GM23338 (cell line): Measurements from ENCODE around the gene RBM8A. TPM values are rescaled to one million over a fixed set of nuclear protein-coding genes. Genes with fewer than 3 reads are reported as not detected.

ENCODE experiments used
- ATAC-seq: fragments of 200-7000 bp; cut with Tn5 transposase; 3 replicates; pipeline ENCODE4 v1.9.1; 2020
- DNase-seq: peaks from one replicate; pipeline ENCODE4 v3.0.0-alpha.2; 2015; ENCODE audit warnings: low spot score
- H2AFZ ChIP-seq: fragments of 200-600 bp; sonication (generic); 2 replicates; pipeline ENCODE4 v1.8.0; 2016; ENCODE audit warnings: antibody characterized with exemption, mild to moderate bottlenecking, moderate library complexity
- H3F3A ChIP-seq: fragments of 200-600 bp; sonication (generic); replicated peaks from 2 replicates; pipeline ENCODE4 v1.8.0; 2017; ENCODE audit warnings: antibody characterized with exemption, mixed run types, low read depth
- H3K27ac ChIP-seq: fragments of 200-600 bp; sonication (generic); 2 replicates; pipeline ENCODE4 v1.6.1; 2016; ENCODE audit warnings: low read depth
- H3K27me3 ChIP-seq: fragments of 200-600 bp; sonication (generic); 2 replicates; pipeline ENCODE4 v1.8.0; 2016; ENCODE audit warnings: mild to moderate bottlenecking, mixed run types, moderate library complexity; ENCODE audit not compliant: insufficient read depth
- H3K36me3 ChIP-seq: fragments of 200-600 bp; sonication (generic); 2 replicates; pipeline ENCODE4 v1.8.0; 2016; ENCODE audit warnings: mild to moderate bottlenecking; ENCODE audit not compliant: insufficient read depth
- H3K4me1 ChIP-seq: fragments of 200-600 bp; sonication (generic); 2 replicates; pipeline ENCODE4 v1.8.0; 2016; ENCODE audit warnings: mild to moderate bottlenecking, moderate library complexity; ENCODE audit not compliant: insufficient read depth
- H3K4me2 ChIP-seq: fragments of 200-600 bp; sonication (generic); 2 replicates; pipeline ENCODE4 v1.7.1; 2017; ENCODE audit warnings: mixed run types
- H3K4me3 ChIP-seq: fragments of 200-600 bp; sonication (generic); 2 replicates; pipeline ENCODE4 v1.6.1; 2016; ENCODE audit warnings: mixed run types
- H3K79me2 ChIP-seq: fragments of 200-600 bp; sonication (generic); replicated peaks from 2 replicates; pipeline ENCODE4 v1.8.0; 2017; ENCODE audit warnings: mild to moderate bottlenecking; ENCODE audit not compliant: insufficient read depth
- H3K9me2 ChIP-seq: fragments of 200-600 bp; sonication (generic); 2 replicates; pipeline ENCODE4 v1.8.0; 2017; ENCODE audit not compliant: insufficient read depth
- H4K20me1 ChIP-seq: fragments of 200-600 bp; sonication (generic); replicated peaks from 2 replicates; pipeline ENCODE4 v1.8.0; 2017; ENCODE audit warnings: mild to moderate bottlenecking; ENCODE audit not compliant: insufficient read depth
- H3K27ac Mint-ChIP-seq: 2 replicates; pipeline ENCODE4 v1.8.0; 2020; ENCODE audit warnings: inconsistent platforms, mild to moderate bottlenecking, moderate library complexity, mixed read lengths
- H3K27me3 Mint-ChIP-seq: 3 replicates; pipeline ENCODE4 v1.8.0; 2022; ENCODE audit warnings: low read depth, mild to moderate bottlenecking, moderate library complexity, mixed read lengths, inconsistent platforms; ENCODE audit not compliant: insufficient read depth, poor library complexity
- H3K36me3 Mint-ChIP-seq: 3 replicates; pipeline ENCODE4 v1.8.0; 2021; ENCODE audit warnings: low read depth, mild to moderate bottlenecking, inconsistent platforms, moderate library complexity, mixed read lengths
- H3K4me1 Mint-ChIP-seq: 3 replicates; pipeline ENCODE4 v1.8.0; 2020; ENCODE audit warnings: mild to moderate bottlenecking, inconsistent platforms, mixed read lengths
- H3K4me3 Mint-ChIP-seq: 3 replicates; pipeline ENCODE4 v1.8.0; 2021; ENCODE audit warnings: moderate library complexity, mild to moderate bottlenecking, inconsistent platforms, mixed read lengths
- H3K9me3 Mint-ChIP-seq: 3 replicates; pipeline ENCODE4 v1.8.0; 2020; ENCODE audit warnings: moderate library complexity, mild to moderate bottlenecking, inconsistent platforms, mixed read lengths
- CREB1 ChIP-seq: fragments of 250-450 bp; sonication (Bioruptor Pico); IDR thresholded peaks from 2 replicates; pipeline ENCODE4 v1.5.0; 2020; ENCODE audit warnings: low read depth, mild to moderate bottlenecking, moderate library complexity
- EZH2 ChIP-seq: fragments of 200-600 bp; sonication (generic); IDR thresholded peaks from one replicate; pipeline ENCODE4 v1.8.0; 2017; ENCODE audit warnings: antibody characterized with exemption, mild to moderate bottlenecking, low read depth; ENCODE audit not compliant: unreplicated experiment
- EZH2phosphoT487 ChIP-seq: fragments of 200-600 bp; sonication (generic); IDR thresholded peaks from one replicate; pipeline ENCODE4 v1.8.1; 2018; ENCODE audit warnings: antibody characterized with exemption; ENCODE audit not compliant: unreplicated experiment
- JUNB ChIP-seq: IDR thresholded peaks from one replicate; pipeline ENCODE4 v1.6.1; 2016; ENCODE audit warnings: antibody characterized with exemption; ENCODE audit not compliant: unreplicated experiment
- NANOG ChIP-seq: IDR thresholded peaks from 2 replicates; pipeline ENCODE4 v1.6.1; 2016; ENCODE audit warnings: antibody characterized with exemption, borderline replicate concordance
- POLR2AphosphoS5 ChIP-seq: IDR thresholded peaks from 2 replicates; pipeline ENCODE4 v1.6.1; 2016; ENCODE audit warnings: antibody characterized with exemption, low read depth
- STAT1 ChIP-seq: IDR thresholded peaks from one replicate; pipeline ENCODE4 v1.6.1; 2016; ENCODE audit warnings: antibody characterized with exemption; ENCODE audit not compliant: unreplicated experiment
- ZNF114 ChIP-seq: fragments of 250-450 bp; sonication (Bioruptor Pico); IDR thresholded peaks from 2 replicates; pipeline ENCODE4 v1.5.0; 2020; ENCODE audit warnings: mild to moderate bottlenecking, moderate library complexity
- ZNF331 ChIP-seq: fragments of 250-450 bp; sonication (Bioruptor Pico); IDR thresholded peaks from 2 replicates; pipeline ENCODE4 v1.5.0; 2020; ENCODE audit warnings: low read depth, mild to moderate bottlenecking, moderate library complexity
- polyA plus RNA-seq: library from polyadenylated mRNA; unstranded; fragments of >200 nt; fragmentation: Nextera tagmentation; extraction: Ambion mirVana; gene quantifications from 2 replicates; pipeline ENCODE4 v1.2.1, GENCODE V29; 2016
- total RNA-seq: library from RNA; depleted of rRNA; stranded (reverse); fragments of >200 nt; shearing (Covaris generic); gene quantifications from 2 replicates; pipeline ENCODE4 v1.2.3, GENCODE V29; 2014
- TF ChIP-seq, protein P1 (sequence below): fragments of 250-450 bp; sonication (Bioruptor Pico); IDR thresholded peaks from 2 replicates; pipeline ENCODE4 v1.5.0; 2020; ENCODE audit warnings: mild to moderate bottlenecking, moderate library complexity
- TF ChIP-seq, protein P2 (sequence below): IDR thresholded peaks from 2 replicates; pipeline ENCODE4 v1.6.1; 2016; ENCODE audit warnings: antibody characterized with exemption
- TF ChIP-seq, protein P3 (sequence below): IDR thresholded peaks from one replicate; pipeline ENCODE4 v1.6.1; 2018; ENCODE audit warnings: antibody characterized with exemption; ENCODE audit not compliant: unreplicated experiment
- TF ChIP-seq, protein P4 (sequence below), 2 experiments: fragments of 200-600 bp in 1 of 2; sonication (generic) in 1 of 2; conservative IDR thresholded peaks; 2 replicates each; pipeline versions ENCODE4 v1.5.1 to v1.6.1; 2016 to 2017; ENCODE audit warnings: antibody characterized with exemption in 2 of 2, low read depth in 2 of 2, mild to moderate bottlenecking in 2 of 2, moderate library complexity in 1 of 2

RBM8A gene
- total and polyA plus RNA-seq, 2 experiments from 2014 or later, result 170 to 312 TPM

DNA sequence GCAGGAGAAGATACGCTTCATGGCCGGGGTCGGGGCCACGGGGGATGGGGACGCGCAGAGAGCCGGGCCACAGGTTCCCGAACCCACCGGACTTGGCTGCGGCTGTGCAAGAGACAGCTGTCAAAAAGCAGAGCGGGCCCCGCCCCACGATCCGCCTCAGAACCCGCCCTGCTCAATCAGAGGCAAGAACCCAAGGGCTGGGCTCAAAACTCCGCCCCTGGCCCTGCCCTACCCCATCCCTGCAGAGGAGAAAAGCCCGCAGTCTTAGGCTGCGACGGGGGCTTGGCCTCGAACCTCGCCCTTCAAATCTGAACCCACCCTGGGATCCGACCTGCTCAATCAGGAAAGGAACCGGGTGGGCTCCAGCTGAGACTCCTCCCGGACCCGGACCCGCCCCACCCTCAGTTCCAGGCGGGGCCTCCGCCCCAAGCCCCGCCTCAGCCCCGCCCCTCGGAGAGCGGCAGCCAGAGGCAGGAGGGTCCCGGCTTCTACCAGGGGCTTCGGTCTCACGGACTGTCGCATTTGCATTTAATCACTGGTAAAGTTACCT lies 41.5 kb downstream of the RBM8A start, which contains the start of gene ANKRD35:
ANKRD35 (minus strand) TSS at position 129 of the 550 bp plus-strand sequence; CDS start at position 21, 108 bp downstream.
- no peaks in the 10 kb centered on the region for H3K9me2 ChIP-seq
- H3K27ac Mint-ChIP-seq, result no peak within 1 kb of the TSS
- H3K27ac ChIP-seq, result no peak within 1 kb of the TSS
- ATAC-seq (peak; percentile 97), DNase-seq (peak; percentile 93)
- peaks cover 19% of the 10 kb centered on the region; the same call in 2 of the 3 replicates for H3K4me1 Mint-ChIP-seq
- peak within 1 kb of the TSS; percentile 85 for H3K4me3 ChIP-seq
- no peaks in the 10 kb centered on the region for H3F3A ChIP-seq
- no peaks in the 10 kb centered on the region for H3K36me3 Mint-ChIP-seq
- H3K9me3 Mint-ChIP-seq, result no peaks in the 10 kb centered on the region
- H3K36me3 ChIP-seq, result no peaks in the 10 kb centered on the region
- peak within 1 kb of the TSS; percentile 84 for H3K4me3 Mint-ChIP-seq
- no peaks in the 10 kb centered on the region for H4K20me1 ChIP-seq
- H3K4me2 ChIP-seq, result peak within 1 kb of the TSS; percentile 91
- peak within 1 kb of the TSS; percentile 98 for H2AFZ ChIP-seq
- no peaks in the 10 kb centered on the region for H3K79me2 ChIP-seq
- TF ChIP-seq EZH2phosphoT487 (no peak), STAT1 (no peak), POLR2AphosphoS5 (no peak), EZH2 (no peak), CREB1 (no peak), ZNF114 (no peak), JUNB (no peak), ZNF331 (CRISPR knock-in tag) (no peak), NANOG (no peak)
- TF ChIP-seq, protein P1, sequence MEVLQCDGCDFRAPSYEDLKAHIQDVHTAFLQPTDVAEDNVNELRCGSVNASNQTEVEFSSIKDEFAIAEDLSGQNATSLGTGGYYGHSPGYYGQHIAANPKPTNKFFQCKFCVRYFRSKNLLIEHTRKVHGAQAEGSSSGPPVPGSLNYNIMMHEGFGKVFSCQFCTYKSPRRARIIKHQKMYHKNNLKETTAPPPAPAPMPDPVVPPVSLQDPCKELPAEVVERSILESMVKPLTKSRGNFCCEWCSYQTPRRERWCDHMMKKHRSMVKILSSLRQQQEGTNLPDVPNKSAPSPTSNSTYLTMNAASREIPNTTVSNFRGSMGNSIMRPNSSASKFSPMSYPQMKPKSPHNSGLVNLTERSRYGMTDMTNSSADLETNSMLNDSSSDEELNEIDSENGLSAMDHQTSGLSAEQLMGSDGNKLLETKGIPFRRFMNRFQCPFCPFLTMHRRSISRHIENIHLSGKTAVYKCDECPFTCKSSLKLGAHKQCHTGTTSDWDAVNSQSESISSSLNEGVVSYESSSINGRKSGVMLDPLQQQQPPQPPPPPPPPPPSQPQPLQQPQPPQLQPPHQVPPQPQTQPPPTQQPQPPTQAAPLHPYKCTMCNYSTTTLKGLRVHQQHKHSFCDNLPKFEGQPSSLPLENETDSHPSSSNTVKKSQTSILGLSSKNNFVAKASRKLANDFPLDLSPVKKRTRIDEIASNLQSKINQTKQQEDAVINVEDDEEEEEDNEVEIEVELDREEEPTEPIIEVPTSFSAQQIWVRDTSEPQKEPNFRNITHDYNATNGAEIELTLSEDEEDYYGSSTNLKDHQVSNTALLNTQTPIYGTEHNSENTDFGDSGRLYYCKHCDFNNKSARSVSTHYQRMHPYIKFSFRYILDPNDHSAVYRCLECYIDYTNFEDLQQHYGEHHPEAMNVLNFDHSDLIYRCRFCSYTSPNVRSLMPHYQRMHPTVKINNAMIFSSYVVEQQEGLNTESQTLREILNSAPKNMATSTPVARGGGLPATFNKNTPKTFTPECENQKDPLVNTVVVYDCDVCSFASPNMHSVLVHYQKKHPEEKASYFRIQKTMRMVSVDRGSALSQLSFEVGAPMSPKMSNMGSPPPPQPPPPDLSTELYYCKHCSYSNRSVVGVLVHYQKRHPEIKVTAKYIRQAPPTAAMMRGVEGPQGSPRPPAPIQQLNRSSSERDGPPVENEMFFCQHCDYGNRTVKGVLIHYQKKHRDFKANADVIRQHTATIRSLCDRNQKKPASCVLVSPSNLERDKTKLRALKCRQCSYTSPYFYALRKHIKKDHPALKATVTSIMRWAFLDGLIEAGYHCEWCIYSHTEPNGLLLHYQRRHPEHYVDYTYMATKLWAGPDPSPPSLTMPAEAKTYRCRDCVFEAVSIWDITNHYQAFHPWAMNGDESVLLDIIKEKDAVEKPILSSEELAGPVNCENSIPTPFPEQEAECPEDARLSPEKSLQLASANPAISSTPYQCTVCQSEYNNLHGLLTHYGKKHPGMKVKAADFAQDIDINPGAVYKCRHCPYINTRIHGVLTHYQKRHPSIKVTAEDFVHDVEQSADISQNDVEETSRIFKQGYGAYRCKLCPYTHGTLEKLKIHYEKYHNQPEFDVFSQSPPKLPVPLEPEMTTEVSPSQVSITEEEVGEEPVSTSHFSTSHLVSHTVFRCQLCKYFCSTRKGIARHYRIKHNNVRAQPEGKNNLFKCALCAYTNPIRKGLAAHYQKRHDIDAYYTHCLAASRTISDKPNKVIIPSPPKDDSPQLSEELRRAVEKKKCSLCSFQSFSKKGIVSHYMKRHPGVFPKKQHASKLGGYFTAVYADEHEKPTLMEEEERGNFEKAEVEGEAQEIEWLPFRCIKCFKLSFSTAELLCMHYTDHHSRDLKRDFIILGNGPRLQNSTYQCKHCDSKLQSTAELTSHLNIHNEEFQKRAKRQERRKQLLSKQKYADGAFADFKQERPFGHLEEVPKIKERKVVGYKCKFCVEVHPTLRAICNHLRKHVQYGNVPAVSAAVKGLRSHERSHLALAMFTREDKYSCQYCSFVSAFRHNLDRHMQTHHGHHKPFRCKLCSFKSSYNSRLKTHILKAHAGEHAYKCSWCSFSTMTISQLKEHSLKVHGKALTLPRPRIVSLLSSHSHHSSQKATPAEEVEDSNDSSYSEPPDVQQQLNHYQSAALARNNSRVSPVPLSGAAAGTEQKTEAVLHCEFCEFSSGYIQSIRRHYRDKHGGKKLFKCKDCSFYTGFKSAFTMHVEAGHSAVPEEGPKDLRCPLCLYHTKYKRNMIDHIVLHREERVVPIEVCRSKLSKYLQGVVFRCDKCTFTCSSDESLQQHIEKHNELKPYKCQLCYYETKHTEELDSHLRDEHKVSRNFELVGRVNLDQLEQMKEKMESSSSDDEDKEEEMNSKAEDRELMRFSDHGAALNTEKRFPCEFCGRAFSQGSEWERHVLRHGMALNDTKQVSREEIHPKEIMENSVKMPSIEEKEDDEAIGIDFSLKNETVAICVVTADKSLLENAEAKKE, result no peak
- TF ChIP-seq, protein P2, sequence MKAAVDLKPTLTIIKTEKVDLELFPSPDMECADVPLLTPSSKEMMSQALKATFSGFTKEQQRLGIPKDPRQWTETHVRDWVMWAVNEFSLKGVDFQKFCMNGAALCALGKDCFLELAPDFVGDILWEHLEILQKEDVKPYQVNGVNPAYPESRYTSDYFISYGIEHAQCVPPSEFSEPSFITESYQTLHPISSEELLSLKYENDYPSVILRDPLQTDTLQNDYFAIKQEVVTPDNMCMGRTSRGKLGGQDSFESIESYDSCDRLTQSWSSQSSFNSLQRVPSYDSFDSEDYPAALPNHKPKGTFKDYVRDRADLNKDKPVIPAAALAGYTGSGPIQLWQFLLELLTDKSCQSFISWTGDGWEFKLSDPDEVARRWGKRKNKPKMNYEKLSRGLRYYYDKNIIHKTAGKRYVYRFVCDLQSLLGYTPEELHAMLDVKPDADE, result no peak
- TF ChIP-seq, protein P3, sequence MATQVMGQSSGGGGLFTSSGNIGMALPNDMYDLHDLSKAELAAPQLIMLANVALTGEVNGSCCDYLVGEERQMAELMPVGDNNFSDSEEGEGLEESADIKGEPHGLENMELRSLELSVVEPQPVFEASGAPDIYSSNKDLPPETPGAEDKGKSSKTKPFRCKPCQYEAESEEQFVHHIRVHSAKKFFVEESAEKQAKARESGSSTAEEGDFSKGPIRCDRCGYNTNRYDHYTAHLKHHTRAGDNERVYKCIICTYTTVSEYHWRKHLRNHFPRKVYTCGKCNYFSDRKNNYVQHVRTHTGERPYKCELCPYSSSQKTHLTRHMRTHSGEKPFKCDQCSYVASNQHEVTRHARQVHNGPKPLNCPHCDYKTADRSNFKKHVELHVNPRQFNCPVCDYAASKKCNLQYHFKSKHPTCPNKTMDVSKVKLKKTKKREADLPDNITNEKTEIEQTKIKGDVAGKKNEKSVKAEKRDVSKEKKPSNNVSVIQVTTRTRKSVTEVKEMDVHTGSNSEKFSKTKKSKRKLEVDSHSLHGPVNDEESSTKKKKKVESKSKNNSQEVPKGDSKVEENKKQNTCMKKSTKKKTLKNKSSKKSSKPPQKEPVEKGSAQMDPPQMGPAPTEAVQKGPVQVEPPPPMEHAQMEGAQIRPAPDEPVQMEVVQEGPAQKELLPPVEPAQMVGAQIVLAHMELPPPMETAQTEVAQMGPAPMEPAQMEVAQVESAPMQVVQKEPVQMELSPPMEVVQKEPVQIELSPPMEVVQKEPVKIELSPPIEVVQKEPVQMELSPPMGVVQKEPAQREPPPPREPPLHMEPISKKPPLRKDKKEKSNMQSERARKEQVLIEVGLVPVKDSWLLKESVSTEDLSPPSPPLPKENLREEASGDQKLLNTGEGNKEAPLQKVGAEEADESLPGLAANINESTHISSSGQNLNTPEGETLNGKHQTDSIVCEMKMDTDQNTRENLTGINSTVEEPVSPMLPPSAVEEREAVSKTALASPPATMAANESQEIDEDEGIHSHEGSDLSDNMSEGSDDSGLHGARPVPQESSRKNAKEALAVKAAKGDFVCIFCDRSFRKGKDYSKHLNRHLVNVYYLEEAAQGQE, result no peak
- TF ChIP-seq, protein P4, sequence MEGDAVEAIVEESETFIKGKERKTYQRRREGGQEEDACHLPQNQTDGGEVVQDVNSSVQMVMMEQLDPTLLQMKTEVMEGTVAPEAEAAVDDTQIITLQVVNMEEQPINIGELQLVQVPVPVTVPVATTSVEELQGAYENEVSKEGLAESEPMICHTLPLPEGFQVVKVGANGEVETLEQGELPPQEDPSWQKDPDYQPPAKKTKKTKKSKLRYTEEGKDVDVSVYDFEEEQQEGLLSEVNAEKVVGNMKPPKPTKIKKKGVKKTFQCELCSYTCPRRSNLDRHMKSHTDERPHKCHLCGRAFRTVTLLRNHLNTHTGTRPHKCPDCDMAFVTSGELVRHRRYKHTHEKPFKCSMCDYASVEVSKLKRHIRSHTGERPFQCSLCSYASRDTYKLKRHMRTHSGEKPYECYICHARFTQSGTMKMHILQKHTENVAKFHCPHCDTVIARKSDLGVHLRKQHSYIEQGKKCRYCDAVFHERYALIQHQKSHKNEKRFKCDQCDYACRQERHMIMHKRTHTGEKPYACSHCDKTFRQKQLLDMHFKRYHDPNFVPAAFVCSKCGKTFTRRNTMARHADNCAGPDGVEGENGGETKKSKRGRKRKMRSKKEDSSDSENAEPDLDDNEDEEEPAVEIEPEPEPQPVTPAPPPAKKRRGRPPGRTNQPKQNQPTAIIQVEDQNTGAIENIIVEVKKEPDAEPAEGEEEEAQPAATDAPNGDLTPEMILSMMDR (conservative IDR thresholded peaks at IDR 0.05; ENCODE audit: low read depth in 2 of 2), result no peak
- H3K4me1 ChIP-seq, result peaks cover 11% of the 10 kb centered on the region; the same call in 1 of the 2 replicates
- peaks cover 18% of the 10 kb centered on the region for H3K27me3 Mint-ChIP-seq
- H3K27me3 ChIP-seq, result peaks cover 29% of the 10 kb centered on the region
